Ovary (tissue), 3 donors: Measurements from ENCODE around the gene SVOPL.

Experiments
- POLR2A ChIP-seq: fragments of 450-650 bp; IDR thresholded peaks from one replicate; pipeline ENCODE4 v1.6.1; 2017; ENCODE audit warnings: antibody characterized with exemption, mild to moderate bottlenecking, moderate library complexity
- TF ChIP-seq, protein P1 (sequence below), 3 donors: fragments of 450-650 bp in 2 of 3; fragments of 200-600 bp in 1 of 3; IDR thresholded peaks; one replicate each; pipeline versions ENCODE4 v1.5.1 to v1.8.0; 2016 to 2022; ENCODE audit warnings: antibody characterized with exemption in 3 of 3, mild to moderate bottlenecking in 1 of 3
- donor health status: DM: no; HTN: no; CAD: no.

DNA sequence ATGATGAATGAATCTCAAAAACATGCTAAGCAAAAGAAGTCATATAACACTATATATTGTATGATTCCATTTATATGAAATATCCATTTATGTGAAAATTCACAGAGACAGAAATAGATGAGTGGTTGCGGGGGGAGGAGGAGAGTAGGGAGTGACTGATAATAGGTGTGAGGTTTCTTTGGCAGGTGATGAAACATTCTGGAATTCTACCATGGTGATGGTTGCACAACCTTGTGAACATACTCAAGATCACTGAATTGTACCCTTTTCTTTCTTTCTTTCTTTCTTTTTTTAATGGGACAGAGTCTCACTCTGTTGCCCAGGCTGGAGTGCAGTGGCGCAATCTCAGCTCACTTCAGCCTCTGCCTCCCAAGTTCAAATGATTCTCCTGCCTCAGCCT lies 10.7 kb downstream of the SVOPL start:
- TF ChIP-seq, protein P1, sequence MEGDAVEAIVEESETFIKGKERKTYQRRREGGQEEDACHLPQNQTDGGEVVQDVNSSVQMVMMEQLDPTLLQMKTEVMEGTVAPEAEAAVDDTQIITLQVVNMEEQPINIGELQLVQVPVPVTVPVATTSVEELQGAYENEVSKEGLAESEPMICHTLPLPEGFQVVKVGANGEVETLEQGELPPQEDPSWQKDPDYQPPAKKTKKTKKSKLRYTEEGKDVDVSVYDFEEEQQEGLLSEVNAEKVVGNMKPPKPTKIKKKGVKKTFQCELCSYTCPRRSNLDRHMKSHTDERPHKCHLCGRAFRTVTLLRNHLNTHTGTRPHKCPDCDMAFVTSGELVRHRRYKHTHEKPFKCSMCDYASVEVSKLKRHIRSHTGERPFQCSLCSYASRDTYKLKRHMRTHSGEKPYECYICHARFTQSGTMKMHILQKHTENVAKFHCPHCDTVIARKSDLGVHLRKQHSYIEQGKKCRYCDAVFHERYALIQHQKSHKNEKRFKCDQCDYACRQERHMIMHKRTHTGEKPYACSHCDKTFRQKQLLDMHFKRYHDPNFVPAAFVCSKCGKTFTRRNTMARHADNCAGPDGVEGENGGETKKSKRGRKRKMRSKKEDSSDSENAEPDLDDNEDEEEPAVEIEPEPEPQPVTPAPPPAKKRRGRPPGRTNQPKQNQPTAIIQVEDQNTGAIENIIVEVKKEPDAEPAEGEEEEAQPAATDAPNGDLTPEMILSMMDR (IDR thresholded peaks at IDR 0.05): no peak
- TF ChIP-seq POLR2A: no peak
